Prostate gland (tissue), 2 donors: ENCODE results near the gene SLC7A11. TPM values are rescaled to one million over a fixed set of nuclear protein-coding genes. Genes with fewer than 3 reads are reported as not detected.
"Not testable (repeated sequence)": the region's sequence is repeated elsewhere in the genome, so short reads cannot be mapped to it uniquely, and the experiment has no call there.

Experiments used
- DNase-seq: peaks from one replicate; pipeline ENCODE4 v3.0.0-alpha.2; 2019; ENCODE audit warnings: low spot score
- H3K27ac ChIP-seq, 2 donors: fragments of 200-600 bp; sonication (generic); 2 replicates each; pipeline ENCODE4 v1.5.1; 2017 to 2019
- H3K27me3 ChIP-seq: fragments of 200-600 bp; sonication (generic); replicated peaks from 2 replicates; pipeline ENCODE4 v1.5.1; 2019; ENCODE audit not compliant: insufficient read depth
- H3K36me3 ChIP-seq, 2 donors: fragments of 200-600 bp; sonication (generic); 1 replicate in 1 of 2; 2 replicates in 1 of 2; pipeline versions ENCODE4 v1.5.1 to v1.8.1; 2017 to 2019
- H3K4me1 ChIP-seq: fragments of 200-600 bp; sonication (generic); replicated peaks from 2 replicates; pipeline ENCODE4 v1.5.1; 2019
- H3K4me3 ChIP-seq, 2 donors: fragments of 200-600 bp; sonication (generic); 2 replicates each; pipeline ENCODE4 v1.5.1; 2017 to 2019
- H3K9me3 ChIP-seq: fragments of 200-600 bp; sonication (generic); 2 replicates; pipeline ENCODE4 v1.5.1; 2017
- CTCF ChIP-seq, 4 experiments: fragments of 200-600 bp in 2 of 4; fragments of 450-650 bp in 2 of 4; sonication (generic) in 2 of 4; IDR thresholded peaks; 1 replicate in 3 of 4; 2 replicates in 1 of 4; pipeline ENCODE4 v1.5.1; 2016 to 2019; ENCODE audit warnings: antibody characterized with exemption in 4 of 4, mild to moderate bottlenecking in 2 of 4, moderate library complexity in 2 of 4
- POLR2A ChIP-seq: fragments of 450-650 bp; IDR thresholded peaks from one replicate; pipeline ENCODE4 v1.6.1; 2016; ENCODE audit warnings: antibody characterized with exemption, mild to moderate bottlenecking
- POLR2AphosphoS5 ChIP-seq: sonication (generic); formaldehyde crosslinking; IDR thresholded peaks from one replicate; pipeline ENCODE4 v1.6.1; 2017; ENCODE audit warnings: antibody characterized with exemption
- WGBS: methylation state at CpG from one replicate; pipeline ENCODE4 v1.1.5; 2018; 5-methylcytosine and 5-hydroxymethylcytosine counted together
- intact Hi-C: fragments of 100-400 bp; cut with DNase I; formaldehyde crosslinking; loops from one replicate; pipeline ENCODE4 v1.14.2; 2022
- total RNA-seq, 2 donors: library from RNA; depleted of rRNA; stranded (reverse); fragments of >200 nt; gene quantifications; one replicate each; pipeline ENCODE4 v1.1.0, GENCODE V29; 2016

The SLC7A11 gene
- total RNA-seq, 2 donors from 2014 or later = 1.3 to 1.5 TPM

GRCh38 chr4:138217567-138217966 lies 24.6 kb downstream of the SLC7A11 start:
- intact Hi-C loops = no loop called here
- no peak overlapping the region for H3K4me3 ChIP-seq
- H3K27me3 ChIP-seq = no peaks in the 10 kb centered on the region
- no peaks in the 10 kb centered on the region for H3K9me3 ChIP-seq
- H3K27ac ChIP-seq = no peak overlapping the region
- no peak for DNase-seq
- no peaks in the 10 kb centered on the region for H3K4me1 ChIP-seq
- WGBS = 93% methylated on average over 5 of the region's 5 CpGs
- TF ChIP-seq POLR2AphosphoS5 (no peak), POLR2A (no peak), CTCF (IDR thresholded peaks at IDR 0.05) (no peak)
- no peaks in the 10 kb centered on the region for H3K36me3 ChIP-seq

- 80% methylated on average over 4 of the region's 4 CpGs for WGBS
Observed at GRCh38 chr4:138216272-138216867, 25.8 kb downstream of the SLC7A11 start.

GRCh38 chr4:138210576-138210975 lies 31.6 kb downstream of the SLC7A11 start:
- H3K27me3 ChIP-seq, intact Hi-C loops: not testable (repeated sequence)
- 84% methylated on average over 2 of the region's 2 CpGs for WGBS

More at GRCh38 chr4:138216272-138216867, 25.8 kb downstream of the SLC7A11 start:
- Histone ChIP-seq H3K36me3 (no peaks in the 10 kb centered on the region), H3K9me3 (no peaks in the 10 kb centered on the region), H3K4me3 (no peak overlapping the region), H3K4me1 (no peaks in the 10 kb centered on the region), H3K27ac (no peak overlapping the region), H3K27me3 (no peaks in the 10 kb centered on the region)
- intact Hi-C loops = no loop called here
- no peak for DNase-seq
- TF ChIP-seq POLR2AphosphoS5 = no peak
- no peak for TF ChIP-seq CTCF (IDR thresholded peaks at IDR 0.05)
- TF ChIP-seq POLR2A = no peak

GRCh38 chr4:138209094-138209493 lies 33.1 kb downstream of the SLC7A11 start:
- H3K27me3 ChIP-seq = no peaks in the 10 kb centered on the region
- H3K4me1 ChIP-seq = no peaks in the 10 kb centered on the region
- 94% methylated on average over 1 of the region's 1 CpG for WGBS
- H3K27ac ChIP-seq = no peak overlapping the region
- no peak for TF ChIP-seq POLR2A
- no peak for TF ChIP-seq CTCF (IDR thresholded peaks at IDR 0.05)
- TF ChIP-seq POLR2AphosphoS5 = no peak
- H3K9me3 ChIP-seq = no peaks in the 10 kb centered on the region
- H3K36me3 ChIP-seq = no peaks in the 10 kb centered on the region
- no peak overlapping the region for H3K4me3 ChIP-seq
- intact Hi-C loops = no loop called here
- no peak for DNase-seq

More at GRCh38 chr4:138210576-138210975, 31.6 kb downstream of the SLC7A11 start:
- not testable (repeated sequence) for H3K4me1 ChIP-seq, H3K4me3 ChIP-seq, DNase-seq, H3K36me3 ChIP-seq, H3K27ac ChIP-seq, H3K9me3 ChIP-seq

- Histone ChIP-seq H3K27me3 (no peaks in the 10 kb centered on the region), H3K27ac (no peak overlapping the region), H3K4me1 (no peaks in the 10 kb centered on the region), H3K36me3 (no peaks in the 10 kb centered on the region), H3K4me3 (no peak overlapping the region), H3K9me3 (no peaks in the 10 kb centered on the region)
- 96% methylated on average over 1 of the region's 1 CpG for WGBS
- DNase-seq = no peak
- intact Hi-C loops = no loop called here
- TF ChIP-seq POLR2AphosphoS5 = no peak
- no peak for TF ChIP-seq POLR2A
- no peak for TF ChIP-seq CTCF (IDR thresholded peaks at IDR 0.05)
Observed at GRCh38 chr4:138205531-138206233, 36.5 kb downstream of the SLC7A11 start.
